Measurements from ENCODE around the gene ZNF326. TPM values are rescaled to one million over a fixed set of nuclear protein-coding genes. Genes with fewer than 3 reads are reported as not detected.

ZNF326 gene
- total and polyA plus RNA-seq, 10 of the 15 experiments (the other 5 are each of a cell fraction or from before 2014, with no cell fraction given) = 7.1 to 29.4 (median 21.9) TPM

GRCh38 chr1:90044346-90044745 lies 49.4 kb downstream of the ZNF326 start (continued):
- TF ChIP-seq, protein P1, sequence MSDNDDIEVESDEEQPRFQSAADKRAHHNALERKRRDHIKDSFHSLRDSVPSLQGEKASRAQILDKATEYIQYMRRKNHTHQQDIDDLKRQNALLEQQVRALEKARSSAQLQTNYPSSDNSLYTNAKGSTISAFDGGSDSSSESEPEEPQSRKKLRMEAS (IDR thresholded peaks at IDR 0.05; ENCODE audit: low read depth, low read length) = no peak
- TF ChIP-seq ZNF384 (IDR thresholded peaks at IDR 0.05; ENCODE audit: borderline replicate concordance, low read depth, low read length) (no peak), PKNOX1 (IDR thresholded peaks at IDR 0.05) (no peak)
- TF ChIP-seq, protein P2, sequence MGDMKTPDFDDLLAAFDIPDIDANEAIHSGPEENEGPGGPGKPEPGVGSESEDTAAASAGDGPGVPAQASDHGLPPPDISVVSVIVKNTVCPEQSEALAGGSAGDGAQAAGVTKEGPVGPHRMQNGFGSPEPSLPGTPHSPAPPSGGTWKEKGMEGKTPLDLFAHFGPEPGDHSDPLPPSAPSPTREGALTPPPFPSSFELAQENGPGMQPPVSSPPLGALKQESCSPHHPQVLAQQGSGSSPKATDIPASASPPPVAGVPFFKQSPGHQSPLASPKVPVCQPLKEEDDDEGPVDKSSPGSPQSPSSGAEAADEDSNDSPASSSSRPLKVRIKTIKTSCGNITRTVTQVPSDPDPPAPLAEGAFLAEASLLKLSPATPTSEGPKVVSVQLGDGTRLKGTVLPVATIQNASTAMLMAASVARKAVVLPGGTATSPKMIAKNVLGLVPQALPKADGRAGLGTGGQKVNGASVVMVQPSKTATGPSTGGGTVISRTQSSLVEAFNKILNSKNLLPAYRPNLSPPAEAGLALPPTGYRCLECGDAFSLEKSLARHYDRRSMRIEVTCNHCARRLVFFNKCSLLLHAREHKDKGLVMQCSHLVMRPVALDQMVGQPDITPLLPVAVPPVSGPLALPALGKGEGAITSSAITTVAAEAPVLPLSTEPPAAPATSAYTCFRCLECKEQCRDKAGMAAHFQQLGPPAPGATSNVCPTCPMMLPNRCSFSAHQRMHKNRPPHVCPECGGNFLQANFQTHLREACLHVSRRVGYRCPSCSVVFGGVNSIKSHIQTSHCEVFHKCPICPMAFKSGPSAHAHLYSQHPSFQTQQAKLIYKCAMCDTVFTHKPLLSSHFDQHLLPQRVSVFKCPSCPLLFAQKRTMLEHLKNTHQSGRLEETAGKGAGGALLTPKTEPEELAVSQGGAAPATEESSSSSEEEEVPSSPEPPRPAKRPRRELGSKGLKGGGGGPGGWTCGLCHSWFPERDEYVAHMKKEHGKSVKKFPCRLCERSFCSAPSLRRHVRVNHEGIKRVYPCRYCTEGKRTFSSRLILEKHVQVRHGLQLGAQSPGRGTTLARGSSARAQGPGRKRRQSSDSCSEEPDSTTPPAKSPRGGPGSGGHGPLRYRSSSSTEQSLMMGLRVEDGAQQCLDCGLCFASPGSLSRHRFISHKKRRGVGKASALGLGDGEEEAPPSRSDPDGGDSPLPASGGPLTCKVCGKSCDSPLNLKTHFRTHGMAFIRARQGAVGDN (IDR thresholded peaks at IDR 0.05) = no peak

GRCh38 chr1:90045853-90046563 lies 51.1 kb downstream of the ZNF326 start:
- ChIA-PET POLR2A (no interaction called here), RAD21 (ENCODE audit: unreplicated experiment) (interaction anchor here (1.0 kb wide), 1 partner anchor 1232 kb away, joined by 3 read pairs; no protein-coding TSS in a partner anchor), SMC1A (ENCODE audit: uncharacterized antibody, unreplicated experiment) (interaction anchor here (0.7 to 2.2 kb wide), 11 partner anchors 9 to 1110 kb away, joined by 3 to 5 read pairs (median 3); no protein-coding TSS in a partner anchor), CTCF (interaction anchor here (0.8 to 4.4 kb wide), 18 partner anchors 8 to 1462 kb away, joined by 3 to 19 read pairs (median 4); no protein-coding TSS in a partner anchor)
- Histone ChIP-seq H3K27me3 (replicated peaks in 1 of 2; ENCODE audit: control insufficient read depth in 2 of 2, insufficient read depth in 2 of 2, low read length in 1 of 2) (no peaks in the 10 kb centered on the region), H3K4me2 (ENCODE audit: control insufficient read depth, insufficient read depth) (no peak overlapping the region), H3K79me2 (ENCODE audit: control insufficient read depth, insufficient read depth, low read length) (no peaks in the 10 kb centered on the region), H3K9me3 (replicated peaks; ENCODE audit: control insufficient read depth, insufficient read depth, low read length) (no peaks in the 10 kb centered on the region), H2AFZ (ENCODE audit: control insufficient read depth, low read depth, low read length) (no peak overlapping the region), H3K27ac (ENCODE audit: control insufficient read depth, insufficient read depth) (no peak overlapping the region), H3K4me3 (no peak overlapping the region), H3K4me1 (ENCODE audit: control insufficient read depth, insufficient read depth, low read length) (no peaks in the 10 kb centered on the region), H3K9ac (ENCODE audit: control insufficient read depth, insufficient read depth, low read length) (no peak overlapping the region), H4K20me1 (ENCODE audit: control insufficient read depth, insufficient read depth) (no peaks in the 10 kb centered on the region), H3K36me3 (ENCODE audit: control insufficient read depth in 2 of 2, insufficient read depth in 2 of 2, low read length in 1 of 2) (no peaks in the 10 kb centered on the region)
- BruUV-seq (replicated peaks) = no TSS peak
- DNase-seq (ENCODE audit: low read depth, low spot score) (no peak), FAIRE-seq (peak; percentile 52), ATAC-seq (peak; percentile 85)
- 0% methylated on average over 2 of the region's 2 CpGs for WGBS (ENCODE audit: insufficient coverage, insufficient replicate concordance, low lambda C conversion rate, missing lambda C conversion rate)
- intact Hi-C loops (cut with micrococcal nuclease; ENCODE audit: unreplicated experiment) = loop anchor here (2.0 to 5.0 kb wide), 2 partner anchors 61 to 1119 kb away; no protein-coding TSS in a partner anchor
- in situ Hi-C loops (cut with MboI) = no loop called here
- TF ChIP-seq TBL1XR1 (IDR thresholded peaks at IDR 0.05; ENCODE audit: low read depth, low read length) (no peak), SMC3 (IDR thresholded peaks at IDR 0.05; ENCODE audit: borderline replicate concordance, low read length) (peak; percentile 40; the same call in 1 of the 2 replicates), STAT3 (IDR thresholded peaks at IDR 0.05; ENCODE audit: low read depth, low read length) (no peak), RAD21 (IDR thresholded peaks at IDR 0.05; ENCODE audit: insufficient read depth, low read depth, low read length) (peak; percentile 60), YBX1 (IDR thresholded peaks at IDR 0.05) (no peak), NR2C2 (IDR thresholded peaks at IDR 0.05; ENCODE audit: borderline replicate concordance, control insufficient read depth, insufficient read length, low read depth) (no peak), RELB (IDR thresholded peaks at IDR 0.05; ENCODE audit: low read depth) (no peak), SUPT20H (IDR thresholded peaks at IDR 0.05; ENCODE audit: borderline replicate concordance, control insufficient read depth, low read depth, low read length) (no peak), ZBED1 (IDR thresholded peaks at IDR 0.05; ENCODE audit: borderline replicate concordance) (no peak)
